Mesodermal cell (in vitro differentiated cells): ENCODE results near the gene RNF40.
A peak's percentile ranks its signal among the peaks of the same experiment; 100 is the strongest.
"Not testable (repeated sequence)": the region's sequence is repeated elsewhere in the genome, so short reads cannot be mapped to it uniquely, and the experiment has no call there.

Source experiments
- H3K27ac ChIP-seq: 2 replicates; pipeline ENCODE4 v1.7.0; 2013; ENCODE audit warnings: mild to moderate bottlenecking, low read depth, low read length, moderate library complexity; ENCODE audit not compliant: severe bottlenecking
- H3K36me3 ChIP-seq: 2 replicates; pipeline ENCODE4 v1.7.1; 2013; ENCODE audit warnings: mild to moderate bottlenecking, low read length, moderate library complexity; ENCODE audit not compliant: control insufficient read depth, insufficient read depth
- H3K4me1 ChIP-seq: one replicate; pipeline ENCODE4 v1.7.1; 2013; ENCODE audit warnings: mild to moderate bottlenecking, low read length; ENCODE audit not compliant: insufficient read depth, control insufficient read depth, poor library complexity, severe bottlenecking
- H3K4me3 ChIP-seq: 2 replicates; pipeline ENCODE4 v1.7.0; 2013; ENCODE audit warnings: low read length, control low read depth, mild to moderate bottlenecking; ENCODE audit not compliant: insufficient read depth, poor library complexity, severe bottlenecking; ENCODE audit errors: extremely low read depth
- H3K9me3 ChIP-seq: 2 replicates; pipeline ENCODE4 v1.7.1; 2013; ENCODE audit warnings: mild to moderate bottlenecking, low read length, moderate library complexity; ENCODE audit not compliant: control insufficient read depth
- WGBS, 2 experiments: methylation state at CpG; one replicate each; pipeline ENCODE4 v1.1.5; 2013; ENCODE audit warnings: missing lambda C conversion rate in 2 of 2; ENCODE audit not compliant: insufficient coverage in 2 of 2; 5-methylcytosine and 5-hydroxymethylcytosine counted together

RNF40 gene

DNA sequence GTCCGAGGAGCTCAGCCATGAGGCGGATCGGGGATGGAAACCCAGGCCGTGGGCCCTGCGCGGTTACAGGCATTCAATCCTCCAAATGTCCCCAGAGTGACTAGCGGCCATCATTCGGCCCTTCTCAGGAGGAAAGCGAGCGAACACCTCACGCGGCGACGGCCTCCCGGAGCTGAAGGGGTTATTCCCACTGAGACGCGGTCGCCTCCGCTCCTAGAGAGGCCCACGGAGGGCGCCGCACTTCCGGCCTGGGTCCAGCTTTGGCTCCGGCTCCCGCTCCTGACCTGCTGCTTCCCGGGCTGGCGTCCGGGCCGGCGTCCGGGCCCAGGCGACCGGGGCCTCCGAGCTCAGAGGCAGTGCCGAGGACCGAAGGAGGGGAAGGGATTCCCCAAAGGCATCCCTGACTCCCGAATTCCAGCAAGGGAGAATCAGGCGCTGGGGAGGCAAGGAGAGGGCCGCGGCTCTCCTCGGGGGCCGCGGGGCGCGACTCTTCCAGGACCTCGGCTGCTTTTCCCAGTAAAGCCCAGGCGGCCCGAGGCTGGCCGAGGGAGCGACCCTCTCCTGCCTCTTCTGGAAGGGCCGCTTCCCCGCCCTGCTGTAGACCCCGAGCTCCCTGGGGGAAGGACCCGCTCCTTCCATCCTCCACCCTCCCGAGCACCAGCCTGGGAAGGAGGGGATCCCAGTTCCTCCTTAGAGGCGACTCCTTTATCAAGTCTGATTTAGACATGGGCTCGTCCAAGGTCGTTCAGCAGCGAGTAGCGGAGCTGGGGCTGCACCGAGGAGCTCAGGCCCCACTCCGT, 43.4 kb downstream of the RNF40 start:
- H3K9me3 ChIP-seq = no peaks in the 10 kb centered on the region
- H3K4me1 ChIP-seq = peaks cover 5% of the 10 kb centered on the region
- H3K36me3 ChIP-seq = no peaks in the 10 kb centered on the region
- 3% methylated on average over 47 to 59 of the region's 62 CpGs for WGBS, 2 experiments
- peak overlapping the region; percentile 82 for H3K27ac ChIP-seq
- H3K4me3 ChIP-seq = peak overlapping the region; percentile 75

DNA sequence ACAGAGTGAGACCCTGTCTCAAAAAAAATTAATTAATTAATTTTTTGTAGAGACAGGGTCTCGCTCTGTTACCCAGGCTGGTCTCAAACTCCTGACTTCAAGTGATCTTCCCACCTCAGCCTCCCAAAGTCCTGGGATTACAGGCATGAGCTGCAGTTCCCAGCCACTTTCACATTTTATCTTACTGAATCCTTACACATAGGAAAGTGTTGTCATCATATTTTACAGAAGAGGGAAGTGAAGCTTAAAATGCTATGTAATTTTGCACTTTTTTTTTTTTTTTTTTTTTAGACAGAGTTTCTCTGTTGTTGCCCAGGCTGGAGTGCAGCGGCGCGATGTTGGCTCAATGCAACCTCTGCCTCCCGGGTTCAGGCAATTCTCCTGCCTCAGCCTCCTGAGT, 46.0 kb downstream of the RNF40 start:
- H3K9me3 ChIP-seq = no peaks in the 10 kb centered on the region
- peaks cover 5% of the 10 kb centered on the region for H3K4me1 ChIP-seq
- H3K36me3 ChIP-seq = no peaks in the 10 kb centered on the region
- 100% methylated on average over 1 to 5 of the region's 5 CpGs for WGBS, 2 experiments
- no peak overlapping the region for H3K4me3 ChIP-seq
- H3K27ac ChIP-seq = no peak overlapping the region

DNA sequence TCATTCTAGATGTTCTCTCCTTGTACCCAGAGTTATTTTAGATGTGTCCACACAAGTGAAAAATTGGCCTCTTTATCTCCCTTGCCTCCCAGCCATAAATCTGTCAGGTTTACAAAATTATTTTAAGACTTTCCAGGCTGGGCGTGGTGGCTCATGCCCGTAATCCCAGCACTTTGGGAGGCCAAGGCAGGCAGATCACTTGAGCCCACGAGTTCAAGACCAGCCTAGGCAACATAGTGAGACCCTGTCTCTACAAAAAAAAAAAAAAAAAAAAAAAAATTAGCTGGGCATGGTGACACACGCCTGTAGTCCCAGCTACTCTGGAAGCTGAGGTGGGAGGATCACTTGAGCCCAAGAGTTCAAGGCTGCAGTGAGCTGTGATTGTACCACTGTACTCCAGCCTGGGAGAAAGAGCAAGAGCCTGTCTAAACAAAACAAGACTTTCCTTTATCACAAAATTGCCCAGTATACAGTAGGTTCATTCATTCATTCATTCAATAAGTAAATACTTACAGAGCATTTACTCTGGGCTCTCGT, 46.8 kb downstream of the RNF40 start:
- H3K4me1 ChIP-seq, H3K4me3 ChIP-seq, H3K9me3 ChIP-seq, H3K36me3 ChIP-seq, H3K27ac ChIP-seq: not testable (repeated sequence)
- WGBS, 2 experiments = 79% methylated on average over 2 of the region's 5 CpGs; no CpG with 5 or more reads in 1 of the 2 experiments

DNA sequence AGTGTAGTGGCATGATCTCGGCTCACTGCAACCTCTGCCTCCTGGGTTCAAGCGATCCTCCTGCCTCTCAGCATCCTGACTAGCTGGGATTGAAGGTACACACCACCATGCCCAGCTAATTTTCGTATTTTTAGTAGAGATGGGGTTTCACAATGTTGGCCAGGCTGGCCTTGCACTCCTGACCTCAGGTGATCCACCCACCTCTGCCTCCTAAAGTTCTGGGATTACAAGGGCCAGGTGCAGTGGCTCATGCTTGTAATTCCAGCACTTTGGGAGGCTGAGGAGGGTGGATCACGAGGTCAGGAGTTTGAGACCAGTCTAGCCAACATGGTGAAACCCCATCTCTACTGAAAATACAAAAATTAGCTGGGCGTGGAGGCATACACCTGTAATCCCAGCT, 47.6 kb downstream of the RNF40 start:
- 78 to 90% methylated on average over 3 to 5 of the region's 5 CpGs for WGBS, 2 experiments
- H3K9me3 ChIP-seq, H3K4me1 ChIP-seq, H3K4me3 ChIP-seq, H3K27ac ChIP-seq, H3K36me3 ChIP-seq: not testable (repeated sequence)

DNA sequence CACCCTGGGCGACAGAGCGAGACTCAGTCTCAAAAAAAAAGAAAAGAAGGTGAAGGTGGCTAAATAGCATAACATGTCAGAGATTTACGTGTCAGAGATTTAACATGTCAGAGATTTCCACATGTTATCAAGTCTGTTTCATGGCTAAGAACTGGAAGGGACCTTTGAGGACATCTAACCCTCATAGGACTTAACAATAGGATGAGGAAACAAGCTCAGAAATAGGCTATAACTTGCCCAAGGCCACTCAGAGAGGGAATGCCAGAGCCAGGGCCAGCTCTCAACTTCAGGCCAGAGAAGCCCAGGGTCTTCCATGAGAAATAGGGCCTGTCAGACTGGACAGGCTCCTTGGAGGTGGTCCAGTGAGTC, 51.7 kb downstream of the RNF40 start:
- Histone ChIP-seq H3K4me3 (peak overlapping the region; percentile 19), H3K27ac (peak overlapping the region; percentile 24), H3K9me3 (no peaks in the 10 kb centered on the region), H3K36me3 (no peaks in the 10 kb centered on the region), H3K4me1 (peaks cover 2% of the 10 kb centered on the region)
- 90 to 100% methylated on average over 1 to 3 of the region's 3 CpGs for WGBS, 2 experiments

DNA sequence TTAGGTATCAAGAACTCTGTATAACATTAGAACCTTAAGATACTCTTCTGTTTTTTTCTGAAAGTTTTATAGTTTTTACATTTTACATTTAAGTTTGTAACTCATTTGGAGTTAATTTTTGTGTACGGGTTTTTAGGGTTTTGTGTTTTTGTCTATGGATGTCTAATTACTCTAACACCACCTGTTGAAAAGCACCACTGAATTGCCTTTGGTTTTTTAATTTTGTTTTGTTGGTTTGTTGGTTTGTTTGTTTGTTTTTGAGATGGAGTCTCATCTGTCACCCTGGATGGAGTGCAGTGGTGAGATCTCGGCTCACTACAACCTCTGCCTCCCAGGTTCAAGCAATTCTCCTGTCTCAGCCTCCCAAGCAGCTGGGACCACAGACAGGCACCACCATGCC, 54.6 kb downstream of the RNF40 start:
- Histone ChIP-seq H3K27ac (no peak overlapping the region), H3K4me1 (peaks cover 2% of the 10 kb centered on the region), H3K9me3 (peaks cover 5% of the 10 kb centered on the region), H3K4me3 (no peak overlapping the region), H3K36me3 (no peaks in the 10 kb centered on the region)
- 80% methylated on average over 1 of the region's 2 CpGs; no CpG with 5 or more reads in 1 of the 2 experiments for WGBS, 2 experiments

DNA sequence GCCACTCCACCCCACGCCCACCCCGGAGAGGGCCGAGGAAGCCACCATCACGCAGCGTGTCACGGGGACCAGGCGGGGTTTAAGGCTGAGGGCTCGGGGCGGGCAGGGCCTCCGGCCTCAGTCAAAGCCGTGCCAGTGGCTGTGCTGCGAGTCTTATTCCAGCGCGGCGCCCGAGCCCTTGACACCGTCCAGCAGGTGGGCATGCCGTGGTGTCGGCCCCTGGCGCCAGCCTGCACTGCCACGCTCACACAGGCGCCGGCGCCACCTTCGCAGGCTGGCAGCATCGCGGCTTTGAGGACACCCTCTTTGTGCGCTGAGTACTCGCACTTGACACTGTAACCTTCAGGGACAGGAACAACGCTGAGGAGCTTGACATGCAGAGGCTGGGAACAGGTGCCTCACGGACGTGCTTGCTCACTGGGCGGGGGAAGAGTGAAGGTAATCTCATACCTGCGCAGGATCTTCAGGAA, 58.9 kb downstream of the RNF40 start:
- no peak overlapping the region for H3K27ac ChIP-seq
- peaks cover 8% of the 10 kb centered on the region for H3K9me3 ChIP-seq
- H3K36me3 ChIP-seq = no peaks in the 10 kb centered on the region
- WGBS, 2 experiments = 93% methylated on average over 26 to 33 of the region's 34 CpGs
- H3K4me1 ChIP-seq = no peaks in the 10 kb centered on the region
- no peak overlapping the region for H3K4me3 ChIP-seq

DNA sequence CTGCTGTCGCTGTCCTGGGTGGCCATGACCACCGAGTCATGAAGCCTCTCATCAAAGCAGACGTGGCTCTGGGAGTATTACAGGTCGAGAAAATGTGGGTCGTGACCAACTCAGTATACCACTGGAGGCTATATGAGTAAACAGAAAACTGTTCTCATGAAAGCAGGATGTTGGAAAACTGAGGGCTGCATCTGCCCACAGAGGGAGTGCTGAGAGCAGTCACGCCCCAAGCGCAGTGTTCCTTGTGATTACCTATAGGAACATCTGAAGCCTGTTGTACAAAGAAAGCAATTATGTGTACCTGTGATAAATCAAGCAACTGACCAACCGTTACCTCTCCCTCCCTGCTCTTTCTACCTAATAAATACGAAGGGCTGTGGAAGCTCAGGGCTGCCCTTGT, 59.3 kb downstream of the RNF40 start:
- not testable (repeated sequence) for H3K27ac ChIP-seq, H3K4me1 ChIP-seq, H3K9me3 ChIP-seq, H3K4me3 ChIP-seq, H3K36me3 ChIP-seq
- WGBS, 2 experiments = 86 to 87% methylated on average over 8 to 9 of the region's 9 CpGs

DNA sequence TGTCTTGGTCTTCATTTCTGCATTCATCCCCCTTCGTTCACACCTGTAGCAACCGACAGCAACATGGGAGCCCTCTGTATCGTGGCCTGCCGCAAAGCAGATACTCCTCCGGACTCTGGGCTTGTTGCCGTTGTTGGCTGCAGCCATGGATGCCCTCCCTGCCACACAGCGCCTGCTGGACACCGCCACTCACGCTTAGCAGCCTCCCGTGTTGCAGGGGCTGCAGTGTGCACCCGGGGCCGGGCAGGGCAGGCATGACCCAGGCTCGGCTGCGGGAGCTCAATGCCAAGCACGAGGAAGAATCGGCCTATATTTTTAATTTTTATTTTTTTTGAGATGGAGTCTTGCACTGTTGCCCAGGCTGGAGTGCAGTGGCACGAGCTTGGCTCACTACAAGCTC, 59.8 kb downstream of the RNF40 start:
- no peaks in the 10 kb centered on the region for H3K36me3 ChIP-seq
- WGBS, 2 experiments = 88 to 92% methylated on average over 14 to 15 of the region's 17 CpGs
- no peaks in the 10 kb centered on the region for H3K4me1 ChIP-seq
- H3K4me3 ChIP-seq = no peak overlapping the region
- no peak overlapping the region for H3K27ac ChIP-seq
- H3K9me3 ChIP-seq = peaks cover 8% of the 10 kb centered on the region
